Ovary (tissue), 9 donors: ENCODE measurements around the gene PTPRN2. TPM values are rescaled to one million over a fixed set of nuclear protein-coding genes. Genes with fewer than 3 reads are reported as not detected.

Source experiments
- DNase-seq, 5 donors: peaks; one replicate each; pipeline ENCODE4 v3.0.0-alpha.2; 2019 to 2020
- H3K27ac ChIP-seq, 2 donors: fragments of 200-600 bp; one replicate each; pipeline versions ENCODE4 v1.5.1 to v1.8.0; 2019 to 2022
- H3K27me3 ChIP-seq: fragments of 200-600 bp; one replicate; pipeline ENCODE4 v1.8.0; 2022
- H3K36me3 ChIP-seq: fragments of 200-600 bp; sonication (generic); one replicate; pipeline ENCODE4 v1.5.1; 2019
- H3K4me1 ChIP-seq: one replicate; pipeline ENCODE4 v1.8.1; 2013; ENCODE audit warnings: mild to moderate bottlenecking, moderate library complexity; ENCODE audit not compliant: insufficient read depth
- H3K4me3 ChIP-seq: fragments of 200-600 bp; sonication (generic); one replicate; pipeline ENCODE4 v1.5.1; 2017
- H3K9me3 ChIP-seq, 2 donors: fragments of 200-600 bp in 1 of 2; sonication (generic) in 1 of 2; one replicate each; pipeline versions ENCODE4 v1.5.1 to v1.8.1; 2013 to 2019; ENCODE audit warnings: mild to moderate bottlenecking in 1 of 2, moderate library complexity in 1 of 2
- EP300 ChIP-seq: sonication (generic); formaldehyde crosslinking; IDR thresholded peaks from one replicate; pipeline ENCODE4 v1.6.1; 2017; ENCODE audit warnings: antibody characterized with exemption
- POLR2A ChIP-seq: fragments of 450-650 bp; IDR thresholded peaks from one replicate; pipeline ENCODE4 v1.6.1; 2017; ENCODE audit warnings: antibody characterized with exemption, mild to moderate bottlenecking, moderate library complexity
- WGBS, 3 donors: extraction: QIAGEN DNeasy Blood & Tissue Kit in 1 of 3; methylation state at CpG; one replicate each; pipeline versions ENCODE4 v1.1.5 to v1.1.7; 2013 to 2017; 5-methylcytosine and 5-hydroxymethylcytosine counted together
- intact Hi-C, 4 donors: fragments of 100-400 bp; cut with DNase I; formaldehyde crosslinking; loops; one replicate each; pipeline versions ENCODE4 v1.11.0 to v1.15.1; 2022 to 2023
- polyA plus RNA-seq, 2 donors: library from polyadenylated mRNA; stranded (reverse); fragments of 200-250 nt in 1 of 2; fragments of 350-450 nt in 1 of 2; fragmentation: Illumina TruSeq in 1 of 2; extraction: RNeasy Lipid Tissue Mini Kit (QIAGEN cat#74804) in 1 of 2; gene quantifications; one replicate each; pipeline ENCODE4 v1.2.3, GENCODE V29; 2013 to 2014
- total RNA-seq, 7 donors: library from RNA; depleted of rRNA in 2 of 7; stranded (reverse); fragments of >200 nt in 2 of 7; fragmentation: NEBNext Ultra II Directional in 3 of 7; extraction: Animal tissue kit (Norgen Biotek cat#: 25700) in 3 of 7; gene quantifications; one replicate each; pipeline versions ENCODE4 v1.1.0 to v1.2.4, GENCODE V29; 2016 to 2023
- TF ChIP-seq, protein P1 (sequence below), 3 donors: fragments of 450-650 bp in 2 of 3; fragments of 200-600 bp in 1 of 3; IDR thresholded peaks; one replicate each; pipeline versions ENCODE4 v1.5.1 to v1.8.0; 2016 to 2022; ENCODE audit warnings: antibody characterized with exemption in 3 of 3, mild to moderate bottlenecking in 1 of 3
- donor health status: DM: no; HTN: no; CAD: no; lungs with moderate emphysema.
- donor health status: DM: no; HTN: no; CAD: no.
- donor health status: Bipolar disorder and iron deficiency.
- donor health status: DM: yes; HTN: yes; CAD: no.
- donor health status: DM: no; HTN: no; CAD: no.
- donor health status: DM: yes; HTN: yes; CAD: no.

The PTPRN2 gene
- total and polyA plus RNA-seq, 9 donors = 3.5 to 11.1 (median 5.9) TPM

DNA sequence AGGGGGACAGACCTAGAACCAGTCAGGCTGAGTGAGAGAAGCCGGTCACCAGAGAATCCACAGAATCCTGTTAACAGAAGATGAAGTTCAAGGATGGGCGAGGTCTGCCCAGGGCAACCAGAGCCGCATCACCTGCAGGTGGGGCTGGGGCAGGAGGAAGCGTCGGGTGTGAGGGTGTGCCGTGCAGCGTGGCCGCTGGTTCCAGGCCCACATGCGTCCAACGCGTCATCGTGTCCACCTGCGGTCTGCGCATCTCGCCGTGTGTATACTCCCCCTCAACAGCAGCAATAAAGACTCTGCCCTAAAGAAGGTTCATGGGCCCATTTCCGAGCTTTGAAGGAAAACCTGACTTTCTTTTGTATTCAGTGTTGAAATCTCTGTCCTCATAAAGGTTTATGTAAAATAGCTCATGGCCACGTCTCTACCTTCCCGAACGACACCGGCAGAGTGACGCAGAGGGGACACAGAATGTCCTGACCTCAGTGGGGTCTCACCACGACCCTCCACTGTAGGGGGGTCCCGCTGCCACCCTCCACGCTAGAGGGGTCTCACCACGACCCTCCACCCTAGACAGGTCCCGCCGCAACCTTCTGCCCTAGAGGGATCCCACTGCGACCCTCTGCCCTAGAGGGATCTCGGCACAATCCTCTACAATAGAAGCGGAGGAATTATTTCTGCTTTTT is 446.9 kb downstream of the PTPRN2 start:
- no peaks in the 10 kb centered on the region for H3K4me1 ChIP-seq
- DNase-seq = no peak
- H3K27ac ChIP-seq = no peak overlapping the region
- TF ChIP-seq, protein P1, sequence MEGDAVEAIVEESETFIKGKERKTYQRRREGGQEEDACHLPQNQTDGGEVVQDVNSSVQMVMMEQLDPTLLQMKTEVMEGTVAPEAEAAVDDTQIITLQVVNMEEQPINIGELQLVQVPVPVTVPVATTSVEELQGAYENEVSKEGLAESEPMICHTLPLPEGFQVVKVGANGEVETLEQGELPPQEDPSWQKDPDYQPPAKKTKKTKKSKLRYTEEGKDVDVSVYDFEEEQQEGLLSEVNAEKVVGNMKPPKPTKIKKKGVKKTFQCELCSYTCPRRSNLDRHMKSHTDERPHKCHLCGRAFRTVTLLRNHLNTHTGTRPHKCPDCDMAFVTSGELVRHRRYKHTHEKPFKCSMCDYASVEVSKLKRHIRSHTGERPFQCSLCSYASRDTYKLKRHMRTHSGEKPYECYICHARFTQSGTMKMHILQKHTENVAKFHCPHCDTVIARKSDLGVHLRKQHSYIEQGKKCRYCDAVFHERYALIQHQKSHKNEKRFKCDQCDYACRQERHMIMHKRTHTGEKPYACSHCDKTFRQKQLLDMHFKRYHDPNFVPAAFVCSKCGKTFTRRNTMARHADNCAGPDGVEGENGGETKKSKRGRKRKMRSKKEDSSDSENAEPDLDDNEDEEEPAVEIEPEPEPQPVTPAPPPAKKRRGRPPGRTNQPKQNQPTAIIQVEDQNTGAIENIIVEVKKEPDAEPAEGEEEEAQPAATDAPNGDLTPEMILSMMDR (IDR thresholded peaks at IDR 0.05) = no peak
- no peak for TF ChIP-seq POLR2A
- no peak for TF ChIP-seq EP300
- no peaks in the 10 kb centered on the region for H3K27me3 ChIP-seq
- no peaks in the 10 kb centered on the region for H3K36me3 ChIP-seq
- peaks cover 0 to 3% of the 10 kb centered on the region in 2 donors for H3K9me3 ChIP-seq
- H3K4me3 ChIP-seq = no peak overlapping the region
- intact Hi-C loops = no loop called here
- WGBS, 3 donors = 86 to 93% (median 91%) methylated on average over 31 of the region's 31 CpGs

DNA sequence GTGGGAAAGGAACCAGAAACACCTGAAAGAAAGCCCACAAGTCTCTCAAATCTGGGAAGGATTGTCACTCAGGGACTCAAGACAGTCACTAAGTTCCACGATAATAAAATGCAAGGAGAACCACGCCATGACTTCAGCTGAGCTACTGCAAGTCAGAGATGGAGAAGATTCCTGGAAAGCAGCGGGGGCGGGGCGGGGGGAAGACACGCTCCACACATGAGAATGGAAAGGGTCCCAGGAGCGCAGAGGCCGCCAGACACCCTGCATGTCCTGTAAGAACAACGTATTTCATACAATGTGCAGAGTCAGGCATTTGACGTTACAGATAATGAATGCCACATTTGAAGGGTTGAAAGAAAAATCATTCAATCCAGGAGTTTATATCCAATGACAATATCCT is 448.1 kb downstream of the PTPRN2 start:
- Histone ChIP-seq H3K36me3 (no peaks in the 10 kb centered on the region), H3K4me3 (no peak overlapping the region), H3K4me1 (no peaks in the 10 kb centered on the region), H3K27ac (no peak overlapping the region), H3K9me3 (peaks cover 0 to 3% of the 10 kb centered on the region in 2 donors), H3K27me3 (no peaks in the 10 kb centered on the region)
- intact Hi-C loops = no loop called here
- WGBS, 3 donors = 81 to 92% (median 83%) methylated on average over 10 of the region's 10 CpGs
- DNase-seq = no peak
- TF ChIP-seq EP300 = no peak
- no peak for TF ChIP-seq POLR2A
- TF ChIP-seq, protein P1 (IDR thresholded peaks at IDR 0.05) = no peak

DNA sequence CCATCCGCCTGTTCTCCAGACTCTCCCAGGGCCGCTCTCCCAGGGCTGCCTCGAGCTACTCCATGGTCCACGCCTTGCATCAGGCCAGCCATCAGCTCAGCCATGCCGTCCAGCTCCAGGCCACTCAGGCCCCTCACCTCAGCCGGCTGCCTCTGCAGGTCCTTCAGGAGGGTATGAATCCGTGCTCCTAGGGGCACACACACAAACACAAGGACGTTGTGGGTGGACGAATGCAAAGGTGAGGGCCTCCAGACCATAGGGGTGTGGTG is 449.4 kb downstream of the PTPRN2 start:
- no peak for DNase-seq
- Histone ChIP-seq H3K9me3 (peaks cover 0 to 3% of the 10 kb centered on the region in 2 donors), H3K4me1 (no peaks in the 10 kb centered on the region), H3K4me3 (no peak overlapping the region), H3K27ac (no peak overlapping the region), H3K36me3 (no peaks in the 10 kb centered on the region), H3K27me3 (no peaks in the 10 kb centered on the region)
- WGBS, 3 donors = 74 to 88% (median 86%) methylated on average over 9 of the region's 9 CpGs
- no peak for TF ChIP-seq POLR2A
- no peak for TF ChIP-seq EP300
- intact Hi-C loops = no loop called here

DNA sequence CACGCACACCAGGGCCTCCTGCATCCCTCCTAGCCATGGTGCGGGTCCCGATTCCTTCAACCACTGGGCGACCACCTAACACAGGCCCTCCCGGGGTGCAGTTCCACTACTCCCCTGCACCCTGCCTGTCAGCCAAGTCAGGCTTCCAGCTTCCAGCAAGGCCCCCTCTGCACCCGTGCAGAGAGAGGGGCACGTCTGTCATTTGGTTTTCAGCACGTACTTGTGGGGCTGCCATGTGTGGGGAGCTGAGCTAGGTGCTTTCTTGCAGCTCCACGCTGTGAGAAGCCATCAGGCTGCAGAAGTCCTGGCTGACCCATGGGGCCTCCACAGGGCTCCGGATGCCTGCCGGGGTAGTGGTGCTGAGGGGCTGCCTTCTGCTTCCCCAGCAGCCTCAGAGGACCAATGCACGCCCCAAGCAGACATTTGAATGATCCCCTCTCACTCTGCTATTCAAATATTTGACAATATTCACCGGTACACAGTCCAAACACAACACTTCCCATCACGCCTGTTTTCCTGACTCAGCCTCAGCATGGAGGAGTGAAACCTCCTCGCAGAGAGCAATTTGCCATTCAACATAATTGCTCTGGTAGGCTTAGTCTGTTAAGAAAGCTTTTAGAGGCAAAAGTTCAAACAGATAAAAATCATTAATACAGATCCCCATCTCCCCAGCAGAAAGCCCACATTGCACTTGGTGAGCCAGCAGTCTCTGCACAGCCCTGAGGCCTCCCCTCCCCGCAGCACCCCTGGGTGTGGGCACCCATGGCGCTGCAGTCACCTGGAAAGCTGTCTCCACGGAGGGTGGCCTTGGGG is 449.9 kb downstream of the PTPRN2 start:
- 75 to 90% (median 82%) methylated on average over 18 of the region's 18 CpGs for WGBS, 3 donors
- Histone ChIP-seq H3K27ac (no peak overlapping the region), H3K4me3 (no peak overlapping the region), H3K4me1 (no peaks in the 10 kb centered on the region), H3K27me3 (no peaks in the 10 kb centered on the region), H3K9me3 (peaks cover 0 to 3% of the 10 kb centered on the region in 2 donors), H3K36me3 (no peaks in the 10 kb centered on the region)
- intact Hi-C loops = no loop called here
- DNase-seq = no peak
- TF ChIP-seq, protein P1 (IDR thresholded peaks at IDR 0.05) = no peak
- no peak for TF ChIP-seq POLR2A
- TF ChIP-seq EP300 = no peak

DNA sequence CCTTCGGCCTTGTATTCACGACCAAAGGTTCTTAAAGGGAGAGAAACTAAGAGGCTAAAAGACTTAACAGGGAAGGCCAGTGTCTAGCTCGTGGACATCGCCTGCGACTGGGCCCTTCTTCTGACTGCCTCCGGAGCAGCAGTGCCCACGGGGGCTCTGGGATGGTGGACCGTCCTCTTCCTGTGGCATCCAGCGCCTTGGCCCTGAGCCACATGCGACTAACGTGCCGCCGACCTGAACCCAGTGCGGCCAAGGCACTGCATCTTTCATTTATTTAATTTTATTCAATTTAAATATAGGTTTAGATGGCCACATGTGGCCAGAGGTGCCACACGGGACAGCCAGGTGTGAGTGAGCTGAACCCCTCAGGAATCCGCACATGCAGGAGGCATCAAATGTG is 451.7 kb downstream of the PTPRN2 start:
- H3K36me3 ChIP-seq = no peaks in the 10 kb centered on the region
- DNase-seq = no peak
- WGBS, 3 donors = 82 to 86% (median 83%) methylated on average over 16 of the region's 16 CpGs
- no peaks in the 10 kb centered on the region for H3K4me1 ChIP-seq
- H3K27me3 ChIP-seq = no peaks in the 10 kb centered on the region
- H3K4me3 ChIP-seq = no peak overlapping the region
- H3K9me3 ChIP-seq = no peaks in the 10 kb centered on the region
- no peak overlapping the region for H3K27ac ChIP-seq
- intact Hi-C loops = no loop called here
- TF ChIP-seq POLR2A = no peak
- TF ChIP-seq, protein P1 (IDR thresholded peaks at IDR 0.05) = no peak
- TF ChIP-seq EP300 = no peak
